ENCODE measurements around the gene CLOCK. TPM values are rescaled to one million over a fixed set of nuclear protein-coding genes. Genes with fewer than 3 reads are reported as not detected.

The CLOCK gene
- total and polyA plus RNA-seq, 2 of the 13 experiments (the other 11 are each of a cell fraction or from before 2014, with no cell fraction given), result 8.8 to 13.5 TPM

DNA sequence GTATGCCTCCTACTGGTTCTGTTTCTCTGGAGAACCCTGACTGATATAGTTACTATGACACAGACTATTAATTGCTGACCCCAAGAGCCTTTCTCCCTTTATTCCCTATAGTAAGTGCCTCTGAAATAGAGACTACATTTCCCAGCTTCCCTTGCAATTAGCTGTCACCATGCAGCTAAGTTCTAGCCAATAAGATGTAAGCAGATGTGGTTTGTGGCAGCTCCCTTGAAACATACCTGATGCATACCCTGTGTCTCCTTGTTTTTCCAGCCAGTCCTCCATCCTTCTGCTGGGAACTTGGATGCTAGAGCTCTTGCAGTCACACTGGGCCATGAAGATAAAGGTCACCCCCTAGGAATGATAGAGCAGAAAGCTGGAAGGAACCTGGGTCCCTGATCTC, 160.6 kb downstream of the CLOCK start (continued):
- peak; percentile 29; the same call in 1 of the 2 replicates for TF ChIP-seq SUZ12 (IDR thresholded peaks at IDR 0.05; ENCODE audit: low read depth, low read length)
- TF ChIP-seq ZNF572 (CRISPR knock-in tag; IDR thresholded peaks at IDR 0.05), result no peak
- TF ChIP-seq FOXK2 (IDR thresholded peaks at IDR 0.05), result no peak
- TF ChIP-seq ZNF143 (CRISPR knock-in tag; IDR thresholded peaks at IDR 0.05), result peak; percentile 86
- peak; percentile 74 for TF ChIP-seq NFYC (CRISPR knock-in tag; IDR thresholded peaks at IDR 0.05)
- TF ChIP-seq ZSCAN29 (CRISPR knock-in tag; conservative IDR thresholded peaks at IDR 0.05), result no peak
- TF ChIP-seq PLRG1 (conservative IDR thresholded peaks at IDR 0.05), result no peak
- no peak for TF ChIP-seq NR3C1 (CRISPR knock-in tag; IDR thresholded peaks at IDR 0.05)
- TF ChIP-seq HCFC1 (IDR thresholded peaks at IDR 0.05; ENCODE audit: low read depth, low read length), result peak; percentile 63; the same call in 1 of the 2 replicates
- TF ChIP-seq, protein P1, sequence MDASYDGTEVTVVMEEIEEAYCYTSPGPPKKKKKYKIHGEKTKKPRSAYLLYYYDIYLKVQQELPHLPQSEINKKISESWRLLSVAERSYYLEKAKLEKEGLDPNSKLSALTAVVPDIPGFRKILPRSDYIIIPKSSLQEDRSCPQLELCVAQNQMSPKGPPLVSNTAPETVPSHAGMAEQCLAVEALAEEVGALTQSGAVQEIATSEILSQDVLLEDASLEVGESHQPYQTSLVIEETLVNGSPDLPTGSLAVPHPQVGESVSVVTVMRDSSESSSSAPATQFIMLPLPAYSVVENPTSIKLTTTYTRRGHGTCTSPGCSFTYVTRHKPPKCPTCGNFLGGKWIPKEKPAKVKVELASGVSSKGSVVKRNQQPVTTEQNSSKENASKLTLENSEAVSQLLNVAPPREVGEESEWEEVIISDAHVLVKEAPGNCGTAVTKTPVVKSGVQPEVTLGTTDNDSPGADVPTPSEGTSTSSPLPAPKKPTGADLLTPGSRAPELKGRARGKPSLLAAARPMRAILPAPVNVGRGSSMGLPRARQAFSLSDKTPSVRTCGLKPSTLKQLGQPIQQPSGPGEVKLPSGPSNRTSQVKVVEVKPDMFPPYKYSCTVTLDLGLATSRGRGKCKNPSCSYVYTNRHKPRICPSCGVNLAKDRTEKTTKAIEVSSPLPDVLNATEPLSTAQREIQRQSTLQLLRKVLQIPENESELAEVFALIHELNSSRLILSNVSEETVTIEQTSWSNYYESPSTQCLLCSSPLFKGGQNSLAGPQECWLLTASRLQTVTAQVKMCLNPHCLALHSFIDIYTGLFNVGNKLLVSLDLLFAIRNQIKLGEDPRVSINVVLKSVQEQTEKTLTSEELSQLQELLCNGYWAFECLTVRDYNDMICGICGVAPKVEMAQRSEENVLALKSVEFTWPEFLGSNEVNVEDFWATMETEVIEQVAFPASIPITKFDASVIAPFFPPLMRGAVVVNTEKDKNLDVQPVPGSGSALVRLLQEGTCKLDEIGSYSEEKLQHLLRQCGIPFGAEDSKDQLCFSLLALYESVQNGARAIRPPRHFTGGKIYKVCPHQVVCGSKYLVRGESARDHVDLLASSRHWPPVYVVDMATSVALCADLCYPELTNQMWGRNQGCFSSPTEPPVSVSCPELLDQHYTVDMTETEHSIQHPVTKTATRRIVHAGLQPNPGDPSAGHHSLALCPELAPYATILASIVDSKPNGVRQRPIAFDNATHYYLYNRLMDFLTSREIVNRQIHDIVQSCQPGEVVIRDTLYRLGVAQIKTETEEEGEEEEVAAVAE (CRISPR knock-in tag; IDR thresholded peaks at IDR 0.05; ENCODE audit: borderline replicate concordance), result 0 out of 2 replicates have a peak, but pooled peaks have one; percentile 40

DNA sequence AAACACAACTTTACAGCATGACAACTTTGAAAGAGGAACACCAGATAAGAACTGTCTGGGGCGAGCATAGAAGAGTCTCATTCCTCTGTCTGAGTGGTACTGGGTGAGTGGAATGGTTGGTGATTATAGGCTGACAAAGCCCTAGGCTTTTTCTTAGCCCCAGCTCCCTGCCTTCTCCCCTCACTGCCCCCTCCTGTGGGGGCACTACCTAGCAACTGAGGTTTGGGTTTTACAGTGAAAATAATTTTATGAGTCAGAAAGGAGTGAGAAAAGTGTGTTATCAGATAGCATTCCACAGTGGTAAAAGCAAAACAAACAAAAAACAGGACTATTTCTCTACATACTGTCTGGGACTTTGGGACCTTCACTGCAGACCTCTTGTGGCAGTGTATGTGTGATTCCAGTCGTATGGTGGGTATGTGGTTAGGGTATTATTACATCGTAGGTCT, 161.5 kb downstream of the CLOCK start:
- H2AFZ ChIP-seq (ENCODE audit: low read length), result no peak overlapping the region
- peak overlapping the region; percentile 42; the same call in 1 of the 2 replicates for H3K4me2 ChIP-seq (ENCODE audit: low read depth, low read length)
- CTCF ChIA-PET (ENCODE audit: low intra/inter-chr PET ratio, low total read pairs), result no interaction called here
- POLR2A ChIA-PET, result interaction anchor here (3.4 kb wide), 1 partner anchor 11 kb away, joined by 21 read pairs; the partner anchor contains the start of gene TMEM165
- H3K9ac ChIP-seq (ENCODE audit: insufficient read depth, low read depth, low read length), result no peak overlapping the region
- 24% methylated on average over 3 of the region's 3 CpGs for WGBS (ENCODE audit: low lambda C conversion rate)
- no peaks in the 10 kb centered on the region for H3K79me2 ChIP-seq (ENCODE audit: insufficient read depth, low read length)
- no TSS peak for BruUV-seq (replicated peaks)
- no peaks in the 10 kb centered on the region for H4K20me1 ChIP-seq (ENCODE audit: insufficient read depth, low read length)
- in situ Hi-C loops (cut with HindIII; ENCODE audit: extremely low pct_ligation_motif_present, low pct_unique_long_range_greater_than_20kb) (loop anchor here (25.0 kb wide), 1 partner anchor 477 kb away; the partner anchor contains the start of gene EXOC1), intact Hi-C loops (cut with micrococcal nuclease; ENCODE audit: unreplicated experiment) (no loop called here)
- peaks cover 56% of the 10 kb centered on the region for H3K4me1 ChIP-seq (ENCODE audit: insufficient read depth, low read length)
- DNase-seq (ENCODE audit: low spot score) (peak; percentile 24), FAIRE-seq (no peak), ATAC-seq (peak; percentile 55)
- no peak for TF ChIP-seq HDAC2 (CRISPR knock-in tag; IDR thresholded peaks at IDR 0.05)
- no peak for TF ChIP-seq ZNF510 (CRISPR knock-in tag; IDR thresholded peaks at IDR 0.05; ENCODE audit: low read depth)
- no peak for TF ChIP-seq SUZ12 (IDR thresholded peaks at IDR 0.05; ENCODE audit: low read depth, low read length)
- TF ChIP-seq SRSF4 (IDR thresholded peaks at IDR 0.05; ENCODE audit: low read depth, low read length, poor library complexity, severe bottlenecking), result no peak
- no peak for TF ChIP-seq MXD4 (CRISPR knock-in tag; IDR thresholded peaks at IDR 0.05)
- no peak for TF ChIP-seq JUNB (CRISPR knock-in tag; IDR thresholded peaks at IDR 0.05; ENCODE audit: borderline replicate concordance)
- no peak for TF ChIP-seq MTF2 (CRISPR knock-in tag; IDR thresholded peaks at IDR 0.05; ENCODE audit: borderline replicate concordance)
- H3K4me3 ChIP-seq (replicated peaks in 1 of 3; ENCODE audit: insufficient read depth in 1 of 3, low read depth in 2 of 3, low read length in 3 of 3), result no peak overlapping the region
- H3K27ac ChIP-seq (ENCODE audit: extremely low read length, insufficient read depth, low read length), result no peak overlapping the region
- no peaks in the 10 kb centered on the region for H3K9me3 ChIP-seq (ENCODE audit: low read length)
- H3K36me3 ChIP-seq (replicated peaks in 1 of 2; ENCODE audit: control insufficient read depth in 1 of 2, insufficient read depth in 2 of 2, low read length in 2 of 2), result no peaks in the 10 kb centered on the region
- H3K27me3 ChIP-seq (ENCODE audit: control insufficient read depth in 1 of 2, insufficient read depth in 2 of 2, low read length in 2 of 2), result no peaks in the 10 kb centered on the region
